Fibroblast of the aortic adventitia (primary cell): ENCODE measurements around the gene CIDEB. TPM values are rescaled to one million over a fixed set of nuclear protein-coding genes. Genes with fewer than 3 reads are reported as not detected.

Experiments used
- DNase-seq: peaks from one replicate; pipeline ENCODE4 v3.0.0-alpha.2; 2010; ENCODE audit warnings: low read depth
- H3K4me3 ChIP-seq: 2 replicates; pipeline ENCODE4 v1.5.1; 2011; ENCODE audit warnings: low read depth, mild to moderate bottlenecking, control low read depth, low read length, moderate library complexity
- total RNA-seq: library from RNA; depleted of rRNA; stranded (reverse); fragments of >200 nt; gene quantifications from 2 replicates; pipeline ENCODE4 v1.2.3, GENCODE V29; 2012; ENCODE audit warnings: low replicate concordance
- TF ChIP-seq, protein P1 (sequence below): IDR thresholded peaks from 2 replicates; pipeline ENCODE4 v1.5.1; 2011; ENCODE audit warnings: mild to moderate bottlenecking, low read length, control low read depth, inconsistent platforms; ENCODE audit not compliant: insufficient read depth

CIDEB gene
- total RNA-seq, 1 donor, result 4.2 TPM

DNA sequence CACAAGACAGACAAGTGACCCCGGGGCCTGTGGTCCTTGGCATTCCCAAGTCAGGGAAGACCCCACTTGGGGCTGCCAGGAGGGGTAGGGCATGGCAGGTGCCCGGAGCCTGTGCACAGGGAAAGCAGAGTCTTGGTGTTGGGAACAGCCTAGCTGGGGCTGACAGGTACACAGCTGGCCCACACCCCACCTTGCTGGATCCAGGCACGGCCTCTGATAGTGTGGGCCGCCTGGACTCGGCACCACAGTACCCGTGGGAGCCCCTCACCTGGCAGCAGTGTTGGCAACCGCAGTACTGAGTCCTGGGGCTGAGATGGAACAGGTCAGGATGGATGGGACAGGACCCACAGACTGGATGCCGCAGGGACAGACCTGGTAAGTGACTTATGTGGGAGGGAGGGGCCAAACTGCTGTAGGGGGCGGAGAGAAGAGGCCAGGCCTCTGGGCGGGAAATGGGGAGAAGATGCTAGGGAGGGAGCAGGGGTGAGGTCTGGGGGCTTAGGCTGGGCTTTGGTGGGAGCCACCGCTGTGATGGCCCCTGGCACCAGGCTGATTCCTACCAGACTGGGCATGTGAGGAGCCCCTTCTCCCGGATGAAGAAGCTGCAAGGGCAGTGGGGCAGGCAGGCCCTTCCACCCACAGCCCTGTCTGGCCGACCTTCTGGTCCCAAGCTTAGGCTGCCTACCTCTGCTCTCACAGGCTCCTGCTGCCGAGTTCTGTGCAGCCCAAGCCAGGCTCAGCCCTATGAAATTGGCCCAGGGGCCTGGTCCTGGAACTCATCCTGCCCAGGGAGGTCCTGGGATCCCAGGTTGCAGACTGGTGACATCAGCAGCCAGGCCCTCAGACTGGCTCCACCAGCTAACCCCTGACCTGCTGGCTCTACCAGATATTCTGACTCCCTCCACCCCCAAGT, 44.7 kb downstream of the CIDEB start, which contains the start of gene TGM1:
Gene TGM1 (minus strand): TSS at position 357 of the 913 bp plus-strand sequence. CDS start 825 bp downstream, outside the sequence.
- TF ChIP-seq, protein P1, sequence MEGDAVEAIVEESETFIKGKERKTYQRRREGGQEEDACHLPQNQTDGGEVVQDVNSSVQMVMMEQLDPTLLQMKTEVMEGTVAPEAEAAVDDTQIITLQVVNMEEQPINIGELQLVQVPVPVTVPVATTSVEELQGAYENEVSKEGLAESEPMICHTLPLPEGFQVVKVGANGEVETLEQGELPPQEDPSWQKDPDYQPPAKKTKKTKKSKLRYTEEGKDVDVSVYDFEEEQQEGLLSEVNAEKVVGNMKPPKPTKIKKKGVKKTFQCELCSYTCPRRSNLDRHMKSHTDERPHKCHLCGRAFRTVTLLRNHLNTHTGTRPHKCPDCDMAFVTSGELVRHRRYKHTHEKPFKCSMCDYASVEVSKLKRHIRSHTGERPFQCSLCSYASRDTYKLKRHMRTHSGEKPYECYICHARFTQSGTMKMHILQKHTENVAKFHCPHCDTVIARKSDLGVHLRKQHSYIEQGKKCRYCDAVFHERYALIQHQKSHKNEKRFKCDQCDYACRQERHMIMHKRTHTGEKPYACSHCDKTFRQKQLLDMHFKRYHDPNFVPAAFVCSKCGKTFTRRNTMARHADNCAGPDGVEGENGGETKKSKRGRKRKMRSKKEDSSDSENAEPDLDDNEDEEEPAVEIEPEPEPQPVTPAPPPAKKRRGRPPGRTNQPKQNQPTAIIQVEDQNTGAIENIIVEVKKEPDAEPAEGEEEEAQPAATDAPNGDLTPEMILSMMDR, result no peak
- no peak within 1 kb of the TSS for H3K4me3 ChIP-seq
- no peak for DNase-seq

DNA sequence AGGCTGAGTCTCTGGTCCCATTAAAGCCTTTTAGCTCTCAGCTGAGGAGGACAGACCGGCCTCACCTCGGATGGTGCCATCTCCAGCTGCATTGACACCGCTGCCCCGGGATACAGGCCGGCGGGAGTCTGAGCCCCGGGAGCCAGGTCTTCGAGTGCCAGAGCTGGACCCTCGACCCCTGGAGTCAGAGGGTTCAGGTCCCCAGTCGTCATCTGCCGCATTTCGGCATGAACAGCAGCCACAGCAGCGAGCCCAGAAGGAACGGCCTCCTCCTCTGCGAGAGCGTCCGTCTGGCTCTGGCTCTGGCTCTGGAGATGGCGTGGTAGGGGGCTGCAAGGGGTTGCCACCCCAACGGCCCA, 45.8 kb downstream of the CIDEB start:
- TF ChIP-seq, protein P1, result no peak
- DNase-seq, result no peak
- no peak overlapping the region for H3K4me3 ChIP-seq

DNA sequence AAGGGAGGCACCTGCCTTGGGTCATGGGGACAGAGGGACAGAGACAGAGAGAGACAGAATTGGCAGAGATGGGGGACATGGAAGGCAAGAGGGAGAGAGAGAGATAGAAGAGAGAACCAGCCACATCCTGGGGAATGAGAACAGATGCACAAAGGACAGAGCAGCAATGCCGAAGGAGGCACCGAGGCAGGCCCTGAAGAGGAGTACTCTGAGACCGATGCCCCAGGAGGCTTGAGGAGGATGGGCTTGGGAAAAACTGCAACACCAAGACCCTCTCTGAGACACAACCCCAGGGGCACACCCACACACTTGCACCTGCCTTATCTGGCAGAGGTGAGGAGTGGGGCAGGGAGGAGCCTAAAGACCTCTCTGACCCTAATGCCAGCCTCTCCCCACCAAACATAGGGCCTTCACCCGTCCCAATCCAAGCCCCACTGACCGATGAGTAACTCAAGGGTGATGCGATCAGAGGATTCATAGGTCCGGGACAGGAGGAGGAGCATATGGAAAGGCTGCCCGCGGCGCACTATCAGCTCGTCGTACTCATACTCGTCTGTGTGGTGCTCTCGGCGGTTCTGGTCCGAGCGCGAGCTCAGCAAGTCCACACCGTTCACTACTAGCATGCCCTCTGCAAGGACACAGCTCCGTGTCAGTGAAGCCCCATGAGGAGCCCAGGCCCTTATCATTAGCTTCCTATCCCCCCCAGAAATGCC, 46.4 kb downstream of the CIDEB start:
- no peak for DNase-seq
- TF ChIP-seq, protein P1, result no peak

DNA sequence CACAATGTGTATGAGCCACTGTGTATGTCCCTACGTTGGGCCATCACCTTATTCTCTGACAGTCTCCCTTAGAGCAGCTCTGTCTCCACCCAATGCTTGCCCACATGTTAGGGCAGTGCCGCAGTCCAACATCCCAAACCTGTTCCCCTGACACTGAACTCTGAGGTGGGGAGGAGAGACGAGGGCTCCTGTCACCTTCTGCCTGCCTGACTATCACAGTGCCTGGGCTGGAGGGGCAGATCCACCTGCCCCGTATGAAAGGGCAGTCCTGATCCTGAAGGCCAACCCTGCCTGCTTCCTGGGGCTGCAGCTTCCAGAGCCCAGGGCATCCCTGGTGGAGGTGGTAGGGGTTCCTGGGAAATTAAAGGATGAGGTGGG, 47.0 kb downstream of the CIDEB start:
- no peak overlapping the region for H3K4me3 ChIP-seq
- TF ChIP-seq, protein P1, result no peak
- DNase-seq, result no peak

More for the DNA sequence above, 46.4 kb downstream of the CIDEB start:
- no peak overlapping the region for H3K4me3 ChIP-seq

DNA sequence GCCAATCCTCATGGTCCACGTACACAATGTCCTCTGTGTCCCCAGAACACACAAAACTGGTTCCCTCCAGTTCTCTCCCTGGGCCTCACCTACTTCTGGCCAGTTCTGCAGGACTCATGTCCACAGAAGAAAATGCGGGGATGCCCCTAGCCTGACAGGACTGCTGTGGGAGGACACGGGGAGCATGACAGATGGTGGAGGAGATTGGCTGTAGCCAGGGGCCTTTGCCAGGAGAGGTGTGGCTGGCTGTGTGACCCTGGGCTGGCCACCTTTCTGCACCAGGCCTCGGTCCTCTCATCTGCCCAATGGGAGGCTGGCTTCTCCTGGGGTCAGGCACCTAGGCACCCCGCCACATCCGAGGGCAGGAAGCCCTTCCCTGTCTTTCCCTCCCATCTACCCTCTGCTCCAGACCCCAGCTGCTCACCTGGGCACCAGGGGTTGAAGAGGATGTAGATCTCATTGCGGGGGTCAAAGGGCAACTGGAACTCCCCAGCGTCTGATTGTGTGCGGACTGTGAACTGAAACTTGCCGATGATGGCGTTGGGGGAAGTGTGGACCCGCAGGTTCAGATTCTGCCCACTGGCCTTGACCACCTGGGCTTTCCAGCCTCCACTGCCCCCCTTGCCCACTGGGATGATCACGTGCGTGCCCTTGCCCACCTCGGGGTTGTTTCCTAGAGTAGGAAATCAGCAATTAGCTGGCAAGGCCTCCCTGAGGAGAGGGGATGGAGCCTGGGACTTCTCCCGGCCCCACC, 47.6 kb downstream of the CIDEB start:
- DNase-seq, result no peak
- H3K4me3 ChIP-seq, result no peak overlapping the region
- TF ChIP-seq, protein P1, result no peak

DNA sequence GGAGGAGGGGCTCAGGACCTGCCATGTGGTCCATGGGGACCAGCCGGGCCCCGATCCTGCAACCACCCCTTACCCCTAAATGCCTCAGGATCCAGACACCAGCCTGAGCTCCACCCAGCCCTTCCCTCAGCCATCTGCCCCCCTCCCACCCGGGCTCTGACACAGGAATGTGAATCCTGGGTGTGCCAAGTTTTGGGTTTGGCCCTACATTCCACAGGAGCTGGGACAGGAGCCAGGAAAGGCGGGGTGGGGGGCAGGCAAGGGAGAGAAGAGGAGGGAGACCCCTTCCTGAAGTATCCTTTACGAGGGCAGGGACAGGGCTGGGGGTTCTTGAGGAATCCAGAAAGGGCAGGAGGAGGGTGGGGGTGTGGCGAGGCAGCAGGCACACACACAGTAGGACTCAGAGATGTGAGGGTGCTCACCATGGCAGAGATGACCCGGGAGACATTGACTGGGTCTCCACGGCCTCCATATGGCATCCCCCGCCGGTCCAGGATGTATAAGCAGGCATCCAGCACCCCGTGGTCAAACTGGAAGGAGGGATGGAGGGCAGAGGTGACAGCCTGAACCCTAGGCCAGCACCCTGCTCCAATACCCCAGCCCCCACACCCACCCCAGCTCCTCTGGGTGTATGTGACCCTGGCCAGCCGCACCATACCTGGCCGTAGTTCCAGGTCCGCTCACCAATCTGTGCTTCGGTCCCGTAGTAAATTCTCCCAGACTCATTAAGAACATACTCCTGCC, 48.3 kb downstream of the CIDEB start:
- no peak overlapping the region for H3K4me3 ChIP-seq
- TF ChIP-seq, protein P1, result no peak
- peak; percentile 75 for DNase-seq
